GM23338 (cell line): Measurements from ENCODE around the gene GALNT5. TPM values are rescaled to one million over a fixed set of nuclear protein-coding genes. Genes with fewer than 3 reads are reported as not detected.

Source experiments
- ATAC-seq: fragments of 200-7000 bp; cut with Tn5 transposase; 3 replicates; pipeline ENCODE4 v1.9.1; 2020
- DNase-seq: peaks from one replicate; pipeline ENCODE4 v3.0.0-alpha.2; 2015; ENCODE audit warnings: low spot score
- H2AFZ ChIP-seq: fragments of 200-600 bp; sonication (generic); 2 replicates; pipeline ENCODE4 v1.8.0; 2016; ENCODE audit warnings: antibody characterized with exemption, mild to moderate bottlenecking, moderate library complexity
- H3F3A ChIP-seq: fragments of 200-600 bp; sonication (generic); replicated peaks from 2 replicates; pipeline ENCODE4 v1.8.0; 2017; ENCODE audit warnings: antibody characterized with exemption, mixed run types, low read depth
- H3K27ac ChIP-seq: fragments of 200-600 bp; sonication (generic); 2 replicates; pipeline ENCODE4 v1.6.1; 2016; ENCODE audit warnings: low read depth
- H3K27me3 ChIP-seq: fragments of 200-600 bp; sonication (generic); 2 replicates; pipeline ENCODE4 v1.8.0; 2016; ENCODE audit warnings: mild to moderate bottlenecking, mixed run types, moderate library complexity; ENCODE audit not compliant: insufficient read depth
- H3K36me3 ChIP-seq: fragments of 200-600 bp; sonication (generic); 2 replicates; pipeline ENCODE4 v1.8.0; 2016; ENCODE audit warnings: mild to moderate bottlenecking; ENCODE audit not compliant: insufficient read depth
- H3K4me1 ChIP-seq: fragments of 200-600 bp; sonication (generic); 2 replicates; pipeline ENCODE4 v1.8.0; 2016; ENCODE audit warnings: mild to moderate bottlenecking, moderate library complexity; ENCODE audit not compliant: insufficient read depth
- H3K4me2 ChIP-seq: fragments of 200-600 bp; sonication (generic); 2 replicates; pipeline ENCODE4 v1.7.1; 2017; ENCODE audit warnings: mixed run types
- H3K4me3 ChIP-seq: fragments of 200-600 bp; sonication (generic); 2 replicates; pipeline ENCODE4 v1.6.1; 2016; ENCODE audit warnings: mixed run types
- H3K79me2 ChIP-seq: fragments of 200-600 bp; sonication (generic); replicated peaks from 2 replicates; pipeline ENCODE4 v1.8.0; 2017; ENCODE audit warnings: mild to moderate bottlenecking; ENCODE audit not compliant: insufficient read depth
- H3K9me2 ChIP-seq: fragments of 200-600 bp; sonication (generic); 2 replicates; pipeline ENCODE4 v1.8.0; 2017; ENCODE audit not compliant: insufficient read depth
- H4K20me1 ChIP-seq: fragments of 200-600 bp; sonication (generic); replicated peaks from 2 replicates; pipeline ENCODE4 v1.8.0; 2017; ENCODE audit warnings: mild to moderate bottlenecking; ENCODE audit not compliant: insufficient read depth
- H3K27ac Mint-ChIP-seq: 2 replicates; pipeline ENCODE4 v1.8.0; 2020; ENCODE audit warnings: inconsistent platforms, mild to moderate bottlenecking, moderate library complexity, mixed read lengths
- H3K27me3 Mint-ChIP-seq: 3 replicates; pipeline ENCODE4 v1.8.0; 2022; ENCODE audit warnings: low read depth, mild to moderate bottlenecking, moderate library complexity, mixed read lengths, inconsistent platforms; ENCODE audit not compliant: insufficient read depth, poor library complexity
- H3K36me3 Mint-ChIP-seq: 3 replicates; pipeline ENCODE4 v1.8.0; 2021; ENCODE audit warnings: low read depth, mild to moderate bottlenecking, inconsistent platforms, moderate library complexity, mixed read lengths
- H3K4me1 Mint-ChIP-seq: 3 replicates; pipeline ENCODE4 v1.8.0; 2020; ENCODE audit warnings: mild to moderate bottlenecking, inconsistent platforms, mixed read lengths
- H3K4me3 Mint-ChIP-seq: 3 replicates; pipeline ENCODE4 v1.8.0; 2021; ENCODE audit warnings: moderate library complexity, mild to moderate bottlenecking, inconsistent platforms, mixed read lengths
- H3K9me3 Mint-ChIP-seq: 3 replicates; pipeline ENCODE4 v1.8.0; 2020; ENCODE audit warnings: moderate library complexity, mild to moderate bottlenecking, inconsistent platforms, mixed read lengths
- CREB1 ChIP-seq: fragments of 250-450 bp; sonication (Bioruptor Pico); IDR thresholded peaks from 2 replicates; pipeline ENCODE4 v1.5.0; 2020; ENCODE audit warnings: low read depth, mild to moderate bottlenecking, moderate library complexity
- CTCF ChIP-seq, 2 experiments: fragments of 200-600 bp in 1 of 2; sonication (generic) in 1 of 2; conservative IDR thresholded peaks; 2 replicates each; pipeline versions ENCODE4 v1.5.1 to v1.6.1; 2016 to 2017; ENCODE audit warnings: antibody characterized with exemption in 2 of 2, low read depth in 2 of 2, mild to moderate bottlenecking in 2 of 2, moderate library complexity in 1 of 2
- ETS1 ChIP-seq: IDR thresholded peaks from 2 replicates; pipeline ENCODE4 v1.6.1; 2016; ENCODE audit warnings: antibody characterized with exemption
- EZH2 ChIP-seq: fragments of 200-600 bp; sonication (generic); IDR thresholded peaks from one replicate; pipeline ENCODE4 v1.8.0; 2017; ENCODE audit warnings: antibody characterized with exemption, mild to moderate bottlenecking, low read depth; ENCODE audit not compliant: unreplicated experiment
- EZH2phosphoT487 ChIP-seq: fragments of 200-600 bp; sonication (generic); IDR thresholded peaks from one replicate; pipeline ENCODE4 v1.8.1; 2018; ENCODE audit warnings: antibody characterized with exemption; ENCODE audit not compliant: unreplicated experiment
- JUNB ChIP-seq: IDR thresholded peaks from one replicate; pipeline ENCODE4 v1.6.1; 2016; ENCODE audit warnings: antibody characterized with exemption; ENCODE audit not compliant: unreplicated experiment
- NANOG ChIP-seq: IDR thresholded peaks from 2 replicates; pipeline ENCODE4 v1.6.1; 2016; ENCODE audit warnings: antibody characterized with exemption, borderline replicate concordance
- POLR2AphosphoS5 ChIP-seq: IDR thresholded peaks from 2 replicates; pipeline ENCODE4 v1.6.1; 2016; ENCODE audit warnings: antibody characterized with exemption, low read depth
- REST ChIP-seq: IDR thresholded peaks from one replicate; pipeline ENCODE4 v1.6.1; 2018; ENCODE audit warnings: antibody characterized with exemption; ENCODE audit not compliant: unreplicated experiment
- STAT1 ChIP-seq: IDR thresholded peaks from one replicate; pipeline ENCODE4 v1.6.1; 2016; ENCODE audit warnings: antibody characterized with exemption; ENCODE audit not compliant: unreplicated experiment
- ZNF114 ChIP-seq: fragments of 250-450 bp; sonication (Bioruptor Pico); IDR thresholded peaks from 2 replicates; pipeline ENCODE4 v1.5.0; 2020; ENCODE audit warnings: mild to moderate bottlenecking, moderate library complexity
- ZNF331 ChIP-seq: fragments of 250-450 bp; sonication (Bioruptor Pico); IDR thresholded peaks from 2 replicates; pipeline ENCODE4 v1.5.0; 2020; ENCODE audit warnings: low read depth, mild to moderate bottlenecking, moderate library complexity
- ZNF462 ChIP-seq: fragments of 250-450 bp; sonication (Bioruptor Pico); IDR thresholded peaks from 2 replicates; pipeline ENCODE4 v1.5.0; 2020; ENCODE audit warnings: mild to moderate bottlenecking, moderate library complexity
- polyA plus RNA-seq: library from polyadenylated mRNA; unstranded; fragments of >200 nt; fragmentation: Nextera tagmentation; extraction: Ambion mirVana; gene quantifications from 2 replicates; pipeline ENCODE4 v1.2.1, GENCODE V29; 2016
- total RNA-seq: library from RNA; depleted of rRNA; stranded (reverse); fragments of >200 nt; shearing (Covaris generic); gene quantifications from 2 replicates; pipeline ENCODE4 v1.2.3, GENCODE V29; 2014

GALNT5 gene
- total and polyA plus RNA-seq, 2 experiments from 2014 or later: 0.05 to 0.14 TPM

- Mint-ChIP-seq H3K4me3 (no peak overlapping the region), H3K27me3 (peaks cover 5% of the 10 kb centered on the region), H3K9me3 (peaks cover 28% of the 10 kb centered on the region), H3K27ac (no peak overlapping the region), H3K36me3 (peaks cover 19% of the 10 kb centered on the region), H3K4me1 (peaks cover 8% of the 10 kb centered on the region)
- Histone ChIP-seq H3K9me2 (0 out of 2 replicates have a peak, but pooled peaks cover 2% of the 10 kb centered on the region), H3F3A (no peaks in the 10 kb centered on the region), H3K79me2 (no peaks in the 10 kb centered on the region), H2AFZ (no peak overlapping the region), H3K27ac (no peak overlapping the region), H3K27me3 (no peaks in the 10 kb centered on the region), H3K4me2 (no peak overlapping the region), H3K4me1 (no peaks in the 10 kb centered on the region), H3K4me3 (no peak overlapping the region), H3K36me3 (no peaks in the 10 kb centered on the region), H4K20me1 (no peaks in the 10 kb centered on the region)
- ATAC-seq (no peak), DNase-seq (no peak)
- TF ChIP-seq EZH2phosphoT487 (no peak), ETS1 (no peak), STAT1 (no peak), CTCF (conservative IDR thresholded peaks at IDR 0.05; ENCODE audit: low read depth in 2 of 2) (no peak), ZNF331 (CRISPR knock-in tag) (no peak), NANOG (no peak), JUNB (no peak), CREB1 (no peak), POLR2AphosphoS5 (no peak), ZNF114 (CRISPR knock-in tag) (no peak), REST (no peak), EZH2 (no peak), ZNF462 (CRISPR knock-in tag) (no peak)
Measured at GRCh38 chr2:157359628-157360027, 102.1 kb downstream of the GALNT5 start.
